K562 (cell line): Measurements from ENCODE around the gene FH. TPM values are rescaled to one million over a fixed set of nuclear protein-coding genes. Genes with fewer than 3 reads are reported as not detected.
A peak's percentile ranks its signal among the peaks of the same experiment; 100 is the strongest.

Source experiments
- ARID1B ChIP-seq: fragments of 450-650 bp; IDR thresholded peaks from 2 replicates; pipeline ENCODE4 v1.6.1; 2016; ENCODE audit warnings: antibody characterized with exemption, mild to moderate bottlenecking, inconsistent platforms
- CBX2 ChIP-seq: fragments of 200-600 bp; sonication (generic); IDR thresholded peaks from one replicate; pipeline ENCODE4 v1.6.1; 2012; ENCODE audit warnings: mild to moderate bottlenecking, low read length, inconsistent platforms; ENCODE audit not compliant: insufficient read depth, poor library complexity, severe bottlenecking
- GABPA ChIP-seq: fragments of 200-800 bp; sonication (Bioruptor generic); conservative IDR thresholded peaks from 2 replicates; pipeline ENCODE4 v1.6.1; 2016; ENCODE audit warnings: low read depth, missing genetic modification characterization, missing compliant biosample characterization
- HDAC3 ChIP-seq: fragments of 450-650 bp; IDR thresholded peaks from 2 replicates; pipeline ENCODE4 v1.6.1; 2018; ENCODE audit warnings: borderline replicate concordance, mild to moderate bottlenecking, moderate library complexity; ENCODE audit not compliant: partially characterized antibody
- HIVEP1 ChIP-seq: fragments of 250-450 bp; sonication (Bioruptor Pico); IDR thresholded peaks from 2 replicates; pipeline ENCODE4 v1.4.0; 2020; ENCODE audit warnings: mild to moderate bottlenecking
- JUN ChIP-seq, 2 experiments: sonication (generic) in 1 of 2; formaldehyde crosslinking in 1 of 2; IDR thresholded peaks; 2 replicates each; pipeline versions ENCODE4 v1.6.1 to v1.8.0; 2012 to 2022; ENCODE audit warnings: borderline replicate concordance in 2 of 2, mild to moderate bottlenecking in 2 of 2, improper control_type of control experiment in 1 of 2, low read depth in 1 of 2, low read length in 1 of 2, missing genetic modification reagents in 1 of 2
- NR2C2 ChIP-seq, 2 experiments: fragments of 200-800 bp in 1 of 2; sonication (Bioruptor generic) in 1 of 2; sonication (generic) in 1 of 2; formaldehyde crosslinking in 1 of 2; IDR thresholded peaks; 2 replicates each; pipeline versions ENCODE4 v1.6.1 to v1.8.0; 2016 to 2022; ENCODE audit warnings: mild to moderate bottlenecking in 1 of 2, missing compliant biosample characterization in 1 of 2, missing genetic modification characterization in 1 of 2, missing genetic modification reagents in 1 of 2
- NRF1 ChIP-seq, 2 experiments: fragments of 450-650 bp; IDR thresholded peaks in 1 of 2; conservative IDR thresholded peaks in 1 of 2; 2 replicates each; pipeline ENCODE4 v1.6.1; 2014; ENCODE audit warnings: mild to moderate bottlenecking in 2 of 2
- ZEB2 ChIP-seq: fragments of 450-650 bp; IDR thresholded peaks from 2 replicates; pipeline ENCODE4 v1.6.1; 2016
- ZNF239 ChIP-seq: fragments of 250-450 bp; sonication (Bioruptor Pico); IDR thresholded peaks from 2 replicates; pipeline ENCODE4 v1.4.0; 2020; ENCODE audit warnings: mild to moderate bottlenecking
- ZNF445 ChIP-seq: fragments of 250-450 bp; sonication (Bioruptor Pico); IDR thresholded peaks from 2 replicates; pipeline ENCODE4 v1.4.0; 2020; ENCODE audit warnings: low read depth, mild to moderate bottlenecking, moderate library complexity
- polyA plus RNA-seq, 8 experiments: library from polyadenylated mRNA; depleted of rRNA in 4 of 8; stranded (reverse) in 5 of 8; unstranded in 3 of 8; fragments of >200 nt; fragmentation: Nextera tagmentation in 2 of 8; fragmentation: Illumina TruSeq in 1 of 8; extraction: Ambion mirVana in 2 of 8; extraction: Trizol in 1 of 8; gene quantifications; 2 replicates each; pipeline versions ENCODE4 v1.2.1 to v1.2.3, GENCODE V29; 2011 to 2014; ENCODE audit warnings: inconsistent platforms in 1 of 8, missing spikeins in 1 of 8
- total RNA-seq, 7 experiments: library from RNA; depleted of rRNA in 6 of 7; stranded (reverse); fragments of >200 nt in 6 of 7; fragmentation: Illumina TruSeq in 2 of 7; extraction: Trizol in 2 of 7; gene quantifications; 2 replicates each; pipeline versions ENCODE4 v1.2.1 to v1.2.3, GENCODE V29; 2011 to 2021; ENCODE audit warnings: low replicate concordance in 1 of 7
- TF ChIP-seq, protein P1 (sequence below): fragments of 450-650 bp; formaldehyde crosslinking; IDR thresholded peaks from 2 replicates; pipeline ENCODE4 v1.4.0; 2022; ENCODE audit warnings: missing genetic modification characterization
- TF ChIP-seq, protein P2 (sequence below): sonication (generic); formaldehyde crosslinking; IDR thresholded peaks from 2 replicates; pipeline ENCODE4 v1.8.0; 2022; ENCODE audit warnings: mild to moderate bottlenecking, missing genetic modification reagents
- TF ChIP-seq, protein P3 (sequence below), 2 experiments: fragments of 200-800 bp in 1 of 2; sonication (Bioruptor generic) in 1 of 2; sonication (generic) in 1 of 2; formaldehyde crosslinking in 1 of 2; IDR thresholded peaks in 1 of 2; conservative IDR thresholded peaks in 1 of 2; 2 replicates each; pipeline versions ENCODE4 v1.5.0 to v1.6.1; 2016 to 2020; ENCODE audit warnings: missing compliant biosample characterization in 1 of 2, missing genetic modification characterization in 1 of 2, missing genetic modification reagents in 1 of 2
- TF ChIP-seq, protein P4 (sequence below): fragments of 250-450 bp; sonication (Bioruptor Pico); IDR thresholded peaks from 2 replicates; pipeline ENCODE4 v1.4.0; 2020; ENCODE audit warnings: mild to moderate bottlenecking, moderate library complexity, borderline replicate concordance

FH gene
- total and polyA plus RNA-seq, 9 of the 15 experiments (the other 6 are each of a cell fraction or from before 2014, with no cell fraction given): 117 to 240 (median 211) TPM

DNA sequence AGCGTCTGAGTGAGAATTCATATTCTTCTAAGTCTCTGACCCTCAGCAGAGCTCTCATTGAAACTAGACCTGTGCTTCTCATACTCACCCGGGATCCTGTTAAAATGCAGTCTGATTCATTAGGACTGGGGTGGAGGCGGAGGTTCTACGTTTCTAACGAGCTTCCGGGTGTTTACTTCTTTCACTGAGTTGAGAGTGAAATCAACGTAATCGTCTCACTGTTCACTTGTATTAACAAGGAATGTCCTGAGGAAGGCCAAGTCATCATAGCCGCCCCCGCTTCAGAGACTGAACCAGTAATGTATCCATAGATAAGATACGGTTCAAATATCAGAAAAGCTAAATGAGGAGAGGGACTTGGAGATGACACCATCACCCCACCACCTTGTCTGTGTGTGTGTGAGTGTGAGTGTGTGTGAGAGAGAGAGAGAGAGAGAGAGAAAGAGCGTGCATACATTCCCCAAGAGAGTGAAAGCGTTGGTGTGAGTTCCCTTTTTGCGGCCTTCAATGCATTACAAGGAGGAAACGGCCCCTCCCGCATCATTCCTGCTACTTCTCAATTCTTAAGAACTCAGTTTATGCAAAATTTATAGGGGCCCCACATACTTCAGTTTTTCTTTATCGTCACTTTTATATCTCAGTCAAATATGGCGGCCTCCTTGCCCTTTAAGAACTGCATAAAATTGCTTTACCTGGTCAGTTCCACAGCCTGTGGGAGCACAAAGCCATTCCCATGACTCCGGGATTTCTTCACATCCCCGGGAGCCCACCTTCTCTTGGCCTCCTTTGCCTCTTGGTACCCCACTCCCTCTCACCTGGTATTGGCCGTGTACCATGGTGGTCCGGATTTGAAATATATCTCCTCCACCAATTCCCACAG is 32.4 kb upstream of the FH start (continued):
- TF ChIP-seq, protein P1, sequence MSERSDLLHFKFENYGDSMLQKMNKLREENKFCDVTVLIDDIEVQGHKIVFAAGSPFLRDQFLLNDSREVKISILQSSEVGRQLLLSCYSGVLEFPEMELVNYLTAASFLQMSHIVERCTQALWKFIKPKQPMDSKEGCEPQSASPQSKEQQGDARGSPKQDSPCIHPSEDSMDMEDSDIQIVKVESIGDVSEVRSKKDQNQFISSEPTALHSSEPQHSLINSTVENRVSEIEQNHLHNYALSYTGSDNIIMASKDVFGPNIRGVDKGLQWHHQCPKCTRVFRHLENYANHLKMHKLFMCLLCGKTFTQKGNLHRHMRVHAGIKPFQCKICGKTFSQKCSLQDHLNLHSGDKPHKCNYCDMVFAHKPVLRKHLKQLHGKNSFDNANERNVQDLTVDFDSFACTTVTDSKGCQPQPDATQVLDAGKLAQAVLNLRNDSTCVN (CRISPR knock-in tag): peak; percentile 55; the same call in 1 of the 2 replicates
- TF ChIP-seq, protein P2, sequence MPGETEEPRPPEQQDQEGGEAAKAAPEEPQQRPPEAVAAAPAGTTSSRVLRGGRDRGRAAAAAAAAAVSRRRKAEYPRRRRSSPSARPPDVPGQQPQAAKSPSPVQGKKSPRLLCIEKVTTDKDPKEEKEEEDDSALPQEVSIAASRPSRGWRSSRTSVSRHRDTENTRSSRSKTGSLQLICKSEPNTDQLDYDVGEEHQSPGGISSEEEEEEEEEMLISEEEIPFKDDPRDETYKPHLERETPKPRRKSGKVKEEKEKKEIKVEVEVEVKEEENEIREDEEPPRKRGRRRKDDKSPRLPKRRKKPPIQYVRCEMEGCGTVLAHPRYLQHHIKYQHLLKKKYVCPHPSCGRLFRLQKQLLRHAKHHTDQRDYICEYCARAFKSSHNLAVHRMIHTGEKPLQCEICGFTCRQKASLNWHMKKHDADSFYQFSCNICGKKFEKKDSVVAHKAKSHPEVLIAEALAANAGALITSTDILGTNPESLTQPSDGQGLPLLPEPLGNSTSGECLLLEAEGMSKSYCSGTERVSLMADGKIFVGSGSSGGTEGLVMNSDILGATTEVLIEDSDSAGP (CRISPR knock-in tag): no peak
- TF ChIP-seq HIVEP1: no peak
- TF ChIP-seq, protein P3, sequence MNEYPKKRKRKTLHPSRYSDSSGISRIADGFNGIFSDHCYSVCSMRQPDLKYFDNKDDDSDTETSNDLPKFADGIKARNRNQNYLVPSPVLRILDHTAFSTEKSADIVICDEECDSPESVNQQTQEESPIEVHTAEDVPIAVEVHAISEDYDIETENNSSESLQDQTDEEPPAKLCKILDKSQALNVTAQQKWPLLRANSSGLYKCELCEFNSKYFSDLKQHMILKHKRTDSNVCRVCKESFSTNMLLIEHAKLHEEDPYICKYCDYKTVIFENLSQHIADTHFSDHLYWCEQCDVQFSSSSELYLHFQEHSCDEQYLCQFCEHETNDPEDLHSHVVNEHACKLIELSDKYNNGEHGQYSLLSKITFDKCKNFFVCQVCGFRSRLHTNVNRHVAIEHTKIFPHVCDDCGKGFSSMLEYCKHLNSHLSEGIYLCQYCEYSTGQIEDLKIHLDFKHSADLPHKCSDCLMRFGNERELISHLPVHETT (CRISPR knock-in tag; conservative IDR thresholded peaks at IDR 0.05 in 1 of 2, IDR thresholded peaks at IDR 0.05 in 1 of 2): peak in 1 of 2 experiments; percentile 62; a peak in 1 of 4 replicates
- TF ChIP-seq ZNF445: no peak
- peak; percentile 19; the same call in 1 of the 2 replicates for TF ChIP-seq ZNF239
- no peak for TF ChIP-seq CBX2
- TF ChIP-seq, protein P4, sequence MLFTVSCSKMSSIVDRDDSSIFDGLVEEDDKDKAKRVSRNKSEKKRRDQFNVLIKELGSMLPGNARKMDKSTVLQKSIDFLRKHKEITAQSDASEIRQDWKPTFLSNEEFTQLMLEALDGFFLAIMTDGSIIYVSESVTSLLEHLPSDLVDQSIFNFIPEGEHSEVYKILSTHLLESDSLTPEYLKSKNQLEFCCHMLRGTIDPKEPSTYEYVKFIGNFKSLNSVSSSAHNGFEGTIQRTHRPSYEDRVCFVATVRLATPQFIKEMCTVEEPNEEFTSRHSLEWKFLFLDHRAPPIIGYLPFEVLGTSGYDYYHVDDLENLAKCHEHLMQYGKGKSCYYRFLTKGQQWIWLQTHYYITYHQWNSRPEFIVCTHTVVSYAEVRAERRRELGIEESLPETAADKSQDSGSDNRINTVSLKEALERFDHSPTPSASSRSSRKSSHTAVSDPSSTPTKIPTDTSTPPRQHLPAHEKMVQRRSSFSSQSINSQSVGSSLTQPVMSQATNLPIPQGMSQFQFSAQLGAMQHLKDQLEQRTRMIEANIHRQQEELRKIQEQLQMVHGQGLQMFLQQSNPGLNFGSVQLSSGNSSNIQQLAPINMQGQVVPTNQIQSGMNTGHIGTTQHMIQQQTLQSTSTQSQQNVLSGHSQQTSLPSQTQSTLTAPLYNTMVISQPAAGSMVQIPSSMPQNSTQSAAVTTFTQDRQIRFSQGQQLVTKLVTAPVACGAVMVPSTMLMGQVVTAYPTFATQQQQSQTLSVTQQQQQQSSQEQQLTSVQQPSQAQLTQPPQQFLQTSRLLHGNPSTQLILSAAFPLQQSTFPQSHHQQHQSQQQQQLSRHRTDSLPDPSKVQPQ (CRISPR knock-in tag): no peak
- 0 out of 4 replicates have a peak, but pooled peaks of 1 of the 2 experiments have one; percentile 14 for TF ChIP-seq NRF1 (conservative IDR thresholded peaks at IDR 0.05 in 1 of 2, IDR thresholded peaks at IDR 0.05 in 1 of 2)
- TF ChIP-seq NR2C2 (CRISPR knock-in tag; IDR thresholded peaks at IDR 0.05): no peak
- TF ChIP-seq NR2C2 (tag; IDR thresholded peaks at IDR 0.05): no peak
- TF ChIP-seq GABPA (tag): 0 out of 2 replicates have a peak, but pooled peaks have one; percentile 40
- no peak for TF ChIP-seq JUN (IDR thresholded peaks at IDR 0.05; ENCODE audit: borderline replicate concordance, low read depth, low read length)
- no peak for TF ChIP-seq JUN (CRISPR knock-in tag; IDR thresholded peaks at IDR 0.05; ENCODE audit: borderline replicate concordance)
- TF ChIP-seq ARID1B: peak; percentile 85
- TF ChIP-seq ZEB2: peak; percentile 79
- peak; percentile 46 for TF ChIP-seq HDAC3
